ENCODE data around the gene MAP2K2.

GRCh38 chr19:4042731-4043082, 81.2 kb downstream of the MAP2K2 start:
- TF ChIP-seq CTCF (IDR thresholded peaks at IDR 0.05; ENCODE audit: low read depth, low read length) (no peak), MAX (IDR thresholded peaks at IDR 0.05; ENCODE audit: low read depth, low read length) (no peak), MYC (IDR thresholded peaks at IDR 0.05; ENCODE audit: low read depth, low read length) (no peak), POLR2A (IDR thresholded peaks at IDR 0.05; ENCODE audit: extremely low read depth, insufficient read length) (no peak)

Measured in NB4 (cell line).